ENCODE data around the gene GADD45B. TPM values are rescaled to one million over a fixed set of nuclear protein-coding genes. Genes with fewer than 3 reads are reported as not detected.

Gene GADD45B
- polyA plus RNA-seq, 1 donor from 2014 or later: not detected

DNA sequence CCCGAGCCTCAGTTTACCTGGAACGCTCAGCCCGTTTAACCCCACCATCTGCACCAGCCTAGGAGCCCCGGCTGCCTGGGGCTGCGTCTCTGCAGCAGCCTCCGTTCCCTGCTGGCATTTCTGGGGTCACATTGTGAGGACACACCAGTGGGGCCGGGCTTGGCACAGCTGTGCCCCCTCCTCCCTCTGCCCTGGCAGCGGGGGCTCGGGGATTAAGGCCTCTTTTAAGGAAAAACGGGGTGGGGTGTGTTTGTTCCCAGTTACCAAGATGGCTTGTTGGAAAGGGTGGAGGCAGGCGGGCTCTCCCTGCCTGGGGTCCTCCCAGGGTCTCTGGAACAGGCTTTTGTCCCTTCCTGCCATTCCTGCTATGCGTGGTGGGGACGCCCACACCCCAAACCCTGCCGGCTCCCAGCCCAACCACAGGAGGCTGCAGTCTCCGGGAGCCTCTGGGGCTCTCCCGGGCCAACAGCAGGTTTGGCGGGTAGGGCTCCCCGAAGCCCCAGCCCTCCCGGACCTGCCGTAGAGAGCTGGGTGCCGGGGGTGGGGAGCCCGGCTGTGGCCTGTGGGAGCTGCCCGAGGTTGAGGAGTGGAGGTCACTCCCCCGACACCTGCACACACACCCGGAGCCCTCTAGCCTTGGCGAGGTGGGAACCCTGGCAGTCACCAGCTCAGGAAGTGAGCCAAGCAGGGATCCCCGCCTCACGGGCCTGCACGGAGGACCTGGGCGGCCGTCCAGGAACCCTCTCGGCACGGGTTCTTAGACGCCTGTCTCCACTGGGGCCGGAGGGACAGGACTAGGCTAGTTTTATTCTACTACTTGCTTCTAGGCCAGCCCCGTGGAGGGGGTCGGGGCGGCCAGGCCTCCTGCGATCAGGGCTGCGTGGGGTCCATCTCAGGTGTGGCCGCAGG, 36.9 kb downstream of the GADD45B start:
- Histone ChIP-seq H3K9me2 (ENCODE audit: insufficient read depth, low read length) (no peaks in the 10 kb centered on the region), H3K79me2 (replicated peaks; ENCODE audit: insufficient read depth, low read length) (no peaks in the 10 kb centered on the region), H3K27ac (ENCODE audit: low read length) (no peak overlapping the region), H3K36me3 (ENCODE audit: insufficient read depth, low read length) (no peaks in the 10 kb centered on the region), H3K4me3 (ENCODE audit: low read length) (no peak overlapping the region), H4K20me1 (ENCODE audit: insufficient read depth) (no peaks in the 10 kb centered on the region), H3K4me2 (ENCODE audit: low read length) (no peak overlapping the region), H3F3A (ENCODE audit: insufficient read depth, low read length, poor library complexity, severe bottlenecking) (no peaks in the 10 kb centered on the region), H3K9ac (ENCODE audit: low read length) (no peak overlapping the region), H2AFZ (ENCODE audit: low read depth, low read length) (no peak overlapping the region), H3K27me3 (ENCODE audit: insufficient read depth, low read depth, low read length) (no peaks in the 10 kb centered on the region), H3K9me3 (ENCODE audit: low read length) (no peaks in the 10 kb centered on the region)
- no peak for TF ChIP-seq EP300 (conservative IDR thresholded peaks at IDR 0.05; ENCODE audit: poor library complexity, severe bottlenecking)
- no peak for TF ChIP-seq TAF1 (IDR thresholded peaks at IDR 0.05; ENCODE audit: low read depth)
- TF ChIP-seq POLR2AphosphoS5 (IDR thresholded peaks at IDR 0.05): no peak
- TF ChIP-seq SMC3 (conservative IDR thresholded peaks at IDR 0.05; ENCODE audit: poor library complexity): no peak
- no peak for TF ChIP-seq EZH2 (IDR thresholded peaks at IDR 0.05; ENCODE audit: borderline replicate concordance, insufficient read depth, low read length, poor library complexity, severe bottlenecking)

DNA sequence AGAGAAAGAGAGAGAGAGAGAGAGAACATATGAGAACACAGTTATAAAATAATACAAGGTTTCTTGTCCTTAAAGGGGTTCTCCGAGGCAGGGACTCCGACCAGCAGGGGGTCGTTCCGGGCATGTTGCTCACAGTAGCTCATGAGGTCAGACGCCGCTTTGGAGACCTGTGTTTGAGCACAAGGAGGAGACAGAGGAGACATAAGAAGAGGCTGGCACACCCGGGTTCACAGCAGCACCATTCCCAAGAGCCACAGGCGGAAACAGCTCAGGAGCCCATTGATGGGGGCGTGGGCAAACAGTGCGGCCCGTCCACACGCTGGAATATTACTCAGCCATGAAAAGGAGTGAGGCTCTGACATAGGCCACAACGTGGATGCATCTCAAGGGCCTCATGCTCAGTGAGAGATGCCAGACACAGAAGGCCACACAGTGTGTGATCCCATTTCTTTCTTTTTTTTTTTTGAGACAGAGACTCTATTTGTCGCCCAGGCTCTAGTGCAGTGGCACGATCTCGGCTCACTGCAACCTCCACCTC, 39.1 kb downstream of the GADD45B start:
- no peak overlapping the region for H3K9ac ChIP-seq (ENCODE audit: low read length)
- no peak overlapping the region for H3K4me3 ChIP-seq (ENCODE audit: low read length)
- H3K9me3 ChIP-seq (ENCODE audit: low read length): no peaks in the 10 kb centered on the region
- H3K79me2 ChIP-seq (replicated peaks; ENCODE audit: insufficient read depth, low read length): no peaks in the 10 kb centered on the region
- no peaks in the 10 kb centered on the region for H3F3A ChIP-seq (ENCODE audit: insufficient read depth, low read length, poor library complexity, severe bottlenecking)
- TF ChIP-seq SMC3 (conservative IDR thresholded peaks at IDR 0.05; ENCODE audit: poor library complexity): no peak
- no peak for TF ChIP-seq RAD21 (conservative IDR thresholded peaks at IDR 0.05)
- TF ChIP-seq POLR2AphosphoS5 (IDR thresholded peaks at IDR 0.05): no peak
- no peak for TF ChIP-seq EZH2 (IDR thresholded peaks at IDR 0.05; ENCODE audit: borderline replicate concordance, insufficient read depth, low read length, poor library complexity, severe bottlenecking)
- TF ChIP-seq EP300 (conservative IDR thresholded peaks at IDR 0.05; ENCODE audit: poor library complexity, severe bottlenecking): no peak
- no peak for TF ChIP-seq MXI1 (conservative IDR thresholded peaks at IDR 0.05; ENCODE audit: poor library complexity, severe bottlenecking)
- TF ChIP-seq, protein P1, sequence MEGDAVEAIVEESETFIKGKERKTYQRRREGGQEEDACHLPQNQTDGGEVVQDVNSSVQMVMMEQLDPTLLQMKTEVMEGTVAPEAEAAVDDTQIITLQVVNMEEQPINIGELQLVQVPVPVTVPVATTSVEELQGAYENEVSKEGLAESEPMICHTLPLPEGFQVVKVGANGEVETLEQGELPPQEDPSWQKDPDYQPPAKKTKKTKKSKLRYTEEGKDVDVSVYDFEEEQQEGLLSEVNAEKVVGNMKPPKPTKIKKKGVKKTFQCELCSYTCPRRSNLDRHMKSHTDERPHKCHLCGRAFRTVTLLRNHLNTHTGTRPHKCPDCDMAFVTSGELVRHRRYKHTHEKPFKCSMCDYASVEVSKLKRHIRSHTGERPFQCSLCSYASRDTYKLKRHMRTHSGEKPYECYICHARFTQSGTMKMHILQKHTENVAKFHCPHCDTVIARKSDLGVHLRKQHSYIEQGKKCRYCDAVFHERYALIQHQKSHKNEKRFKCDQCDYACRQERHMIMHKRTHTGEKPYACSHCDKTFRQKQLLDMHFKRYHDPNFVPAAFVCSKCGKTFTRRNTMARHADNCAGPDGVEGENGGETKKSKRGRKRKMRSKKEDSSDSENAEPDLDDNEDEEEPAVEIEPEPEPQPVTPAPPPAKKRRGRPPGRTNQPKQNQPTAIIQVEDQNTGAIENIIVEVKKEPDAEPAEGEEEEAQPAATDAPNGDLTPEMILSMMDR (IDR thresholded peaks at IDR 0.05; ENCODE audit: poor library complexity, severe bottlenecking): no peak
- TF ChIP-seq TAF1 (IDR thresholded peaks at IDR 0.05; ENCODE audit: low read depth): no peak
- TF ChIP-seq, protein P2, sequence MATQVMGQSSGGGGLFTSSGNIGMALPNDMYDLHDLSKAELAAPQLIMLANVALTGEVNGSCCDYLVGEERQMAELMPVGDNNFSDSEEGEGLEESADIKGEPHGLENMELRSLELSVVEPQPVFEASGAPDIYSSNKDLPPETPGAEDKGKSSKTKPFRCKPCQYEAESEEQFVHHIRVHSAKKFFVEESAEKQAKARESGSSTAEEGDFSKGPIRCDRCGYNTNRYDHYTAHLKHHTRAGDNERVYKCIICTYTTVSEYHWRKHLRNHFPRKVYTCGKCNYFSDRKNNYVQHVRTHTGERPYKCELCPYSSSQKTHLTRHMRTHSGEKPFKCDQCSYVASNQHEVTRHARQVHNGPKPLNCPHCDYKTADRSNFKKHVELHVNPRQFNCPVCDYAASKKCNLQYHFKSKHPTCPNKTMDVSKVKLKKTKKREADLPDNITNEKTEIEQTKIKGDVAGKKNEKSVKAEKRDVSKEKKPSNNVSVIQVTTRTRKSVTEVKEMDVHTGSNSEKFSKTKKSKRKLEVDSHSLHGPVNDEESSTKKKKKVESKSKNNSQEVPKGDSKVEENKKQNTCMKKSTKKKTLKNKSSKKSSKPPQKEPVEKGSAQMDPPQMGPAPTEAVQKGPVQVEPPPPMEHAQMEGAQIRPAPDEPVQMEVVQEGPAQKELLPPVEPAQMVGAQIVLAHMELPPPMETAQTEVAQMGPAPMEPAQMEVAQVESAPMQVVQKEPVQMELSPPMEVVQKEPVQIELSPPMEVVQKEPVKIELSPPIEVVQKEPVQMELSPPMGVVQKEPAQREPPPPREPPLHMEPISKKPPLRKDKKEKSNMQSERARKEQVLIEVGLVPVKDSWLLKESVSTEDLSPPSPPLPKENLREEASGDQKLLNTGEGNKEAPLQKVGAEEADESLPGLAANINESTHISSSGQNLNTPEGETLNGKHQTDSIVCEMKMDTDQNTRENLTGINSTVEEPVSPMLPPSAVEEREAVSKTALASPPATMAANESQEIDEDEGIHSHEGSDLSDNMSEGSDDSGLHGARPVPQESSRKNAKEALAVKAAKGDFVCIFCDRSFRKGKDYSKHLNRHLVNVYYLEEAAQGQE (IDR thresholded peaks at IDR 0.05; ENCODE audit: borderline replicate concordance): no peak
- no peaks in the 10 kb centered on the region for H4K20me1 ChIP-seq (ENCODE audit: insufficient read depth)
- no peak overlapping the region for H2AFZ ChIP-seq (ENCODE audit: low read depth, low read length)
- H3K36me3 ChIP-seq (ENCODE audit: insufficient read depth, low read length): no peaks in the 10 kb centered on the region
- H3K27ac ChIP-seq (ENCODE audit: low read length): no peak overlapping the region
- H3K9me2 ChIP-seq (ENCODE audit: insufficient read depth, low read length): no peaks in the 10 kb centered on the region
- H3K4me2 ChIP-seq (ENCODE audit: low read length): no peak overlapping the region
- H3K27me3 ChIP-seq (ENCODE audit: insufficient read depth, low read depth, low read length): no peaks in the 10 kb centered on the region

Measured in neural cell (in vitro differentiated cells).